Erythroblast (primary cell): Measurements from ENCODE around the gene POU6F2.

ENCODE experiments used
- GATA1 ChIP-seq: IDR thresholded peaks from 2 replicates; pipeline ENCODE4 v1.6.1; 2011; ENCODE audit warnings: low read depth, mild to moderate bottlenecking, control low read depth, low read length, moderate library complexity
- POLR2A ChIP-seq: IDR thresholded peaks from 2 replicates; pipeline ENCODE4 v1.6.1; 2011; ENCODE audit warnings: mild to moderate bottlenecking, low read length

GRCh38 chr7:39516498-39516897, 538.8 kb downstream of the POU6F2 start:
- no peak for TF ChIP-seq GATA1
- no peak for TF ChIP-seq POLR2A
